ENCODE data around the gene LTBP1.
"Not testable (repeated sequence)": the region's sequence is repeated elsewhere in the genome, so short reads cannot be mapped to it uniquely, and the experiment has no call there.

The LTBP1 gene

DNA sequence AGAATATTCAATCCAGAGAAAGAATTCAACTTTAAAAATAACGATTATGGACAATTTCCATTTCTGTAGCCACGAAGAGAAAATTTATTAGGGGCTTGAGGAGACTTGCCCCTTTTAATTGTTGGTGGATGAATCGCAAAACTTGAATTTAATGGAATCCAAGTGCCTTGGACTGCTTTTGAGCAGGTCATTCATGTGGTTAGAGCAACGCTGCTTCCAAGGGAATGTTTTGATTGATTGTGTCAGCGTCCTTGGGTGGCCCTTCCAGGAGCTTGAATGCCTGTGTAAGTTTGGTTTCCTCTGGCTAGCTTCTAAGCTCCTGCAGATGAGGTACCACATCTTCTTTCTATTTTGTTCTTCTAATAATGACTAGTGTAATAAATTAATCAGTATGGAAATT, 213.4 kb downstream of the LTBP1 start:
- DNase-seq: no peak

DNA sequence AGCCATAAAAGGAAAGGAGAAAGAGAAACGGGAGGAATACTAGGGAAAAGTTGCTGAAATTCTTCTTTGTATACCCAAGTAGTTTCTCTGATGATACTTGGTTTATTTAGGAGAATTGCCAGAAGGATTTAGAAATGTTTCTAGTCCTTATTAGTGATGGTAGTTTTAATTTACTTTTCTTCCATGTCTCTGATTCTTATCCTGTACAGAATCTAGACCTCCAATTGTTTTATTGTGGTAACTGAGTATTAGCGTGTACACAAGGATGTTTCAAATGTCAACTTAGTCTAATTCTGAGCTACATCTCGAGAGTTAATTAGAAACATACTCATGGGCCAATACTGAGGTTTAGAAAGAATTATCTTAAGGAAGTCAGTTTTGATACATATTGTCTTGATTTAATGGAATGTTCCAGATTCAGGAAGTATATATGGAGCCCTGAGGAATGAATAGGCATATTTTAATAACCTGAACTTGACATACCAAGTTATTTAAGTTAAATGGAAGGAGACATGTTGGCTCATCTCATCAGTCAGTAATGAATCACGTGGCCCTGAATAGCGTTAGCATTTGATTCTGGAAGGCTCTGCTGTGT, 219.6 kb downstream of the LTBP1 start:
- no peak for DNase-seq

DNA sequence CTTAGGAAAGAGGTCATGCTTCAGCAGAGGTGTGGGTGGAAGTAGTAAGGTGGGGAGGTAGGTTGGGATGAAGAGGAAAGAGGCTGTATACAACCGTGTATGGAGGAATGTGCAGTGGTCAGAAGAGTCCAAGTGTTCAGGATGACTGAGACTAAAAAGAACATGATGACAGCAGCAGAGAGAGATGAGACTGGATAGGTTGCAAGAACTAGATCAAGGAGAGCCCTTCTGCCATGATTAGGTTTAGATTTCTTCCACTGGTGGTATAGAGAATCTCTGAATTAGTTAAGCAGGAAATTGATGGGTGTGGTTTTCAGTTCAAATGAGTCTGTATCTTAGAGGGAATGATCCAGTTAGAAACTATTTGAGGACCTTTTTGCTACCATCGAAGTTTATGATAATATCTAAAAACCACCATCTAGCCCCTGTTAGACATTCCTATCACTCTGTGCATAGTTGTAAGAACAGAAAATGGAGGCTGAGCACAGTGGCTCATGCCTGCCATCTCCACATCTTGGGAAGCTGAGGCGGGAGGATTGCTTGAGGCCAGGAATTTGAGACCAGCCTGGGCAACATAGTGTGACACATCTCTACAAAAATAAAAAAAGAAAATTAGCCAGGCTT, 221.0 kb downstream of the LTBP1 start:
- no peak for DNase-seq

DNA sequence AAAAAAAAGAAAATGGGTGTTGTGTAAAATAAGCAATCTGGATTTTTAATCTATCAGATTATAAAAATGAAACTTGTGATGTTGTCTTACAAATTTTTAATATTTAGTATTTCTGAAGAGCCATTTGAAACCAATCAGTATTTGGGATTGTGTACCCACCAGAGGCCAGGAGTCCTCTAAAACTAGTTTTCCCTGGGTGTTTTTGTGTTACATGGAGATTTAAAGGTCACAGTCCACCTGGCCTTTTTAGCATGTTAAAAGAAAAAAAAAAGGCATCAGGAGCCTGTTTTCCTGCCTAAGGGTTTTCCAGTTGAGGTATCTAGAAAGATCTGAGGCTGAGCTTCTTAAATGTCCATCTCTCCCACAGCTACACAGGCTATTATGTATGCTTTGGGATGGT, 221.7 kb downstream of the LTBP1 start:
- DNase-seq: no peak

DNA sequence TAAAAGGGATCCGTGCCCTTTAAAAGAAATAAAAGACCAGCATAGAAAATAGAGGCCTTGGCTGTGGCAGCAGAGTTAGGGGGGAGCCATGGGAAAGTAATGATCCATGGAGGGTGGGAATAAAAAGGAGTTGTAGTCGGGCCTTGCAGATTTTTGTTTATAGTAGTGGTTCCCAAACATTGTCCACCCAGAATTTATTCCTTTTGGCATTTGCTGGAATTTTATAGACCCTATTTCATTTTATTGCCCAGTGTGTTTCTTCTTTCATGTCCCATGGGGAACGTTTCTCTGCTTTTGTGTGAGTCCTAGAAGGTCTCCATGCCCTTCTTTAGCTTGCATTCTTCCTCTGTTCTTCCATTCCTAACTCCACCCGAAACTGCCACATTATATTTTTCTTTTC, 222.2 kb downstream of the LTBP1 start:
- DNase-seq: no peak

DNA sequence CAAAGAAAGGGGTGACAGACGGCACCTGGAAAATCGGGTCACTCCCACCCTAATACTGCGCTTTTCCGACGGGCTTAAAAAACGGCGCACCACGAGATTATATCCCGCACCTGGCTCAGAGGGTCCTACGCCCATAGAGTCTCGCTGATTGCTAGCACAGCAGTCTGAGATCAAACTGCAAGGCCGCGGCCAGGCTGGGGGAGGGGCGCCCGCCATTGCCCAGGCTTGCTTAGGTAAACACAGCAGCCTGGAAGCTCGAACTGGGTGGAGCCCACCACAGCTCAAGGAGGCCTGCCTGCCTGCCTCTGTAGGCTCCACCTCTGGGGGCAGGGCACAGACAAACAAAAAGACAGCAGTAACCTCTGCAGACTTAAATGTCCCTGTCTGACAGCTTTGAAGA, 223.5 kb downstream of the LTBP1 start:
- DNase-seq: not testable (repeated sequence)

DNA sequence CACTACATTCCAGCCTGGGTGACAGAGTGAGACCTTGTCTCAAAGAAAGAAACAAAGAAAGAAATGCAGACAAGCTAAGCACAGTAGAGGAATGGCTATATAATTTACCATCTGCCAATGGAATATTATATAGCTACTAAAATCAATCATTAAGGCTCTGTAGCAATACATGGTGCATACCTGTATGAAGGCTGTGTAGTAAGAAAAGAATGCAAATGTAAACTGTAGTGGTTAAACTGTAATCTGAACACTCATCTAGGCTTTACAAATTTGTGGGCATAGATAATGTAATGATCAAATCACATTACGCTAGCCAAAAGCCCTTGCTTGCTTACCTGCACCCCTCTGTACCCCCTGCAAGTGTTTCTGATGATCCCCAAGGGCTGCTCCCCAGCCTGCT, 230.9 kb downstream of the LTBP1 start:
- DNase-seq: no peak

DNA sequence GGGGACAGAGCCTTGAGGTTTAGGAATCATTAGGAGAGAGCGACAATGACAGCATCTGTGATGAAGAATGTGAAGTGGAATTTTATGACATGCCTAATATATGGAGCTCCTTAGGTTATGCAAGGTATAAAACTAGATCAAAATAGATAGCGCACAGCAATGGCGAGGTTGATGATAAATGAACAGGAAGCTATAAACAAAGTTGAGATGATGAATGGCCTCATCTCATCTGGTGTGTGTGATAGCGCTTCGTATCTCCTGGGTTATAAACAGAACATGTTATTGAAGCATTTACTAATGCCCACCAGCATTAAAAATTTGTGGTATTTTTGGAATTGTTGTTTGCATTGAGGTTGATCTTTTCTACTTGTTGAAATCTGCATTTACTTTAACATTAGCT, 231.5 kb downstream of the LTBP1 start:
- no peak for DNase-seq

DNA sequence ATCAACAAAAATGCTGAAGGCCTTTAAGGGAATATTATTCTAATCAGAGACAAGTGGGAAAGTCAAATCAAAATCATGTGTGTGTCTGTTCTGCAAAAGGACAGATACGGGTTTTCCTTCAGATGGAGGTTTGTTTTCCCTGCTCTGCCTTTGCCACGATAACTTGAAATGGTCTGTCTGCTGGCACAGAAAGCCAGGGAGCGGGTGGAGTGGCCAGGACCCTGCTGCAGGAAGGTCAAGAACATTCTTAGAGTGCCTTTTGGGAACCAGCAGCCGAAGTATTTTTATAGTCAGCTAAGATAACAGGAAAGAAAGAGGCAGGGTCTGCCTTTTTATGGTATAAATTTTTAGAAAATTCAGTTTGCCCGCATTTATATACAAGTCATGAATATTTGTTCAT, 234.2 kb downstream of the LTBP1 start:
- DNase-seq: no peak

DNA sequence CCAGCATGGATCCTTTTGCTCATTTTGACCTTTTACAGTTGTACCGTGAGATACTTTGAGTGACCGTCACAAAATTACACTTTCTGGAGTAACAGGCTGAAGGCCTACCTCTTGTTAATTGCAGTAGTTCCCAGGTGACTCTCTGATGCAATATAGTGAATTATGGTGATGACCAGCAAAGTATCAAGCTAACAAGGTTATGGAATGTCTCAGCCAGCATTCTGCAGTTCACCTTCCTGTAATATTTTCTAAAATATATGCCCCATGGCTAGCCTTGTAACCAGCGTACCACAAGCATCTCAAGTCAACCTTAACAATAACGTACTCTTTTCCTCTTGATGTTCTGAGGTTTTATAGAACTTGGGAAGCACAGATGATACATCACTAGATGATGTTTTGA, 234.7 kb downstream of the LTBP1 start:
- DNase-seq: no peak

DNA sequence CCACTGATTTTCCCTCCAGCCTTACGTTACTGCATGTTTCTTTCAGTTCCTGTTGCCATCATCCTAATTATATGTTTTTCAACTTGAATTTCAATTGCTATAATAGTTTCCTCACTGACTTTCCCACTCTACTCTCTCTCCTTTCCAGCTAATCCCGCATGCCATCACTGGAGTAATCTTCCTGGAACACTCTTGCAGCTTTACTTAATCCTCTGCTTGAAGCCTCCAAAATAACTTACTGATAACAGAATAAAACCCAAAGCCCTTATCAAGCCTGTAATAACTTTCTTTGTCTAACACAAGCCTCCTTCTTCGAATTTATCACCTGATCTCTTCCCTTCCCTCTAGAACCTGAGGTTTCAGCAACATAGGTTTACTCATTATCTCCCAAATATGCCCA, 237.3 kb downstream of the LTBP1 start:
- DNase-seq: no peak

DNA sequence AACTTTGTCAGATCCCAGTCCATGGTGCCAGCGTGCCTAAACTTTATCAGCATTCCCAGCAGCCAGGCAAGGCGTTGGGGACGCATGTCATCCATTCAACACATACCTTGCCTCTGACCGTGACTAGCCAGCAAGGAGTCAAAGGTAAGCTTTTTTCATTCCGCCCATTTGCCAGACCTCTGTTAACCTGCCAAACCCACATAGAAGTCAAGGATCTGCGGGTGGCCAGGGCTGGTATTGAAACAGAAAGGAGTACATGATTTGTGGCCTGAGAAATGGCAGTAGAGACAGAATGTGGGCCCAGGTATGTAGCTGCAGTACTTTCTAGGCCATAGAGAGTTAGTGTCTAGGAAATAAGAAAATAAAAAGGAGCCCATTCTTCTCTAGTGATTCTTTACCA, 240.2 kb downstream of the LTBP1 start:
- DNase-seq: no peak

DNA sequence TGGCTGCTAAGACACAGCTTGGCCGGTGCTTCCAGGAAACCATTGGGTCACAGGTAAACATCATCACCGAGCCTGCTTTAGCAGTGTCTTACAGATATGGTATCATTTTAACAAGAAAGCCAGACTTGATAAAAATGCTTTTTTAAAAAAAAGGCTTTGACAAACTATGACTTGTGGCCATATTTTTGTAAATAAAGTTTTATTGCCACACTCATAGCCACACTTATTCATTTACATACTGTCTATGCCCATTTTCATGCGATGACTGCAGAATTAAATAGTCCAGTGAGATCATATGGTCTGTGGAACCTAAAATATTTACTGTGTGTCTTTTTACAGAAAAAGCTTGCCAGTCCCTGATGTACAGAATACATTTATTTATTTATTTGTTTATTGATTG, 242.0 kb downstream of the LTBP1 start:
- no peak for DNase-seq

DNA sequence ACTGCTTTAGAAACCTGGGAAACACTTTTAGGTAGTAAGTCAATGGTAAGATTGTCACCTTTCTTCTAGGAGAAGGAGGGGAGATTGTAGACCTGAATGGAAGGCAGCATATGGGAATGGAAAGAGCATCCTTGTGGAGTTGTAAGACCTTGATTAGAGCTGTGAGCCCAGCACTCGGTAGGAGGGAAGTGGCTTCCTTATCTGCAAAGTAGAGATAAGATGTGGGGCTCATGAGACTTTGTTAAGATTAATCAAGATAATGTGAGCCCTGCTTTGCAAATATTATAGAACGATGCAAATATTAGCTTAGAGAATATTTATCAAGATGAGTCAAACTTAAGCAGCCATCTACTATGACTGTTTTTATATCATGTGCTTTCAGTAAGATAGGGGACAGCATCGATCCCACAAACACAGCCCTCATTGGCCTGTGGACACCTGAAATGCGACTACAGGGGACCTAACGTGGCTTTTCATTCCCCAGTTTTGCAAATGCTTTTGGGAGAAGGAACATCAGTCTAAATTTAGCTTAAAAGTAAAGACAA, 243.7 kb downstream of the LTBP1 start:
- no peak for DNase-seq

DNA sequence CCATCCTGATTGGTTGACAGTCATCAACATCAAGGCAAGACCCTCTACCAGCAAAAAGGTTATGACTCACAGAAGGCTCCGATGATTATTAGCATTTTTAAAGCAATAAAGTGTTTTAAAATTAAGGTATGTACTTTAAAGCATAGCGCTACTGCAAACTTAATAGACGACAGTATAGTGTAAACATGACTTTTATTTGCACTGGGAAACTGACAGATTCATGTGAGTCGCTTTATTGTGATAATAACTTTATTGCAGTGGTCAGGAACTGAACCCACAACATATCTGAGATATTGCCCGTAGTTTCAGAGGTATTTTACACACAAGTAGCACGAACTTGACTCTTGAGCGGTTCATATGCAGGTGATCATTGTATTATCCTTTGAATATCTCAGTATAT, 249.1 kb downstream of the LTBP1 start:
- no peak for DNase-seq

DNA sequence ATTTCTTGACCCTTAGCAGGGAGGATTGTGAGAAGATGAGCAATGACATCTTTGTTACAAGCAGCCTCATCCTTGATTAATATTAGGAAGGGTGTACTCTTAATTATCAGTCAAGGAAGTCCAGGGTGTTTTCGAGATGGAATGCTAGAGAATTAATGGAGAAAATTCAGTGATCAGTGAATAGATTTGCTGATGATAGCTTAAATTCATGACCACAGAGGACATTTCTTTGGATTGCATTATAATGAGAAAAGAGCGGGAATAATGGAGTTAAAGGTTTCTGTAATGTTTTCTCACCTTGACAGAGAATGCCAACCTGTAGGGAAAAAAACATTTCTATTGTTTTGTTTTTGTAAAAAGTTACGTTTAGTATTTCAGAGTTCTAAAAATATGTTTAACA, 249.9 kb downstream of the LTBP1 start:
- no peak for DNase-seq

DNA sequence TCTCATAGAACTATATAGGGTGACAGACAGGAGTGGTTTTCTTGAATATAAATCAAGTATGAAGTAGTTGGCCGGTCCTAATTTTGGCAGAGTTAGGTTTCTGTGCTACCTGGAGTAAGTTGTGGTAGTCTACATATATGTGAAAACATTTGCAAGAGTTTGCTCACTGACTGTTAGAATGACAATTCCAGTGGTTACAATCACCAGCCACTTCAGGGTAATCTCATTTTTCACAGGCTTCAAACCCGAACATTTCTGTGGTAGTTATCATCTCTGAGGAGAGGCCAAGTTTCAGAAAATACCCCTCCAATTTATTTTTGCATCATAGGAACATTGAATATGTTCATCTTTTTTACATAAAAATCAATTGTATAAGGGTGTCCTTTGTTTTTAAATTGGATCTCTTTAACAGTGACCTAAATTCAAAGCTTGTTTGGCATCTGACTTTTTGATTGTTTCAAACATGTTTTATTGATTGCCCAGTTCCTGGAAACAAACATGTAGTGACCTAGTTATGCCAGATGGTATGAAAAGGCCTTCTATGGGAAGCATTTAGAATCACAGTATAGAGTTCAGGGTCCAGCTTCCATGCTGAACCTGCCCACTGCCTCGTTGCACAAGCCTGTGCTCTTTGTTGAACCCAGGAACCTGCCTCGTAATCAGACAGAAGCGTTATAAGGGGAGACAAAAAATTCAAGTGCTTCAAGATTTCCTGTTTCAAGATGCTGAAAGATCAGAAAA, 250.6 kb downstream of the LTBP1 start:
- DNase-seq: no peak

DNA sequence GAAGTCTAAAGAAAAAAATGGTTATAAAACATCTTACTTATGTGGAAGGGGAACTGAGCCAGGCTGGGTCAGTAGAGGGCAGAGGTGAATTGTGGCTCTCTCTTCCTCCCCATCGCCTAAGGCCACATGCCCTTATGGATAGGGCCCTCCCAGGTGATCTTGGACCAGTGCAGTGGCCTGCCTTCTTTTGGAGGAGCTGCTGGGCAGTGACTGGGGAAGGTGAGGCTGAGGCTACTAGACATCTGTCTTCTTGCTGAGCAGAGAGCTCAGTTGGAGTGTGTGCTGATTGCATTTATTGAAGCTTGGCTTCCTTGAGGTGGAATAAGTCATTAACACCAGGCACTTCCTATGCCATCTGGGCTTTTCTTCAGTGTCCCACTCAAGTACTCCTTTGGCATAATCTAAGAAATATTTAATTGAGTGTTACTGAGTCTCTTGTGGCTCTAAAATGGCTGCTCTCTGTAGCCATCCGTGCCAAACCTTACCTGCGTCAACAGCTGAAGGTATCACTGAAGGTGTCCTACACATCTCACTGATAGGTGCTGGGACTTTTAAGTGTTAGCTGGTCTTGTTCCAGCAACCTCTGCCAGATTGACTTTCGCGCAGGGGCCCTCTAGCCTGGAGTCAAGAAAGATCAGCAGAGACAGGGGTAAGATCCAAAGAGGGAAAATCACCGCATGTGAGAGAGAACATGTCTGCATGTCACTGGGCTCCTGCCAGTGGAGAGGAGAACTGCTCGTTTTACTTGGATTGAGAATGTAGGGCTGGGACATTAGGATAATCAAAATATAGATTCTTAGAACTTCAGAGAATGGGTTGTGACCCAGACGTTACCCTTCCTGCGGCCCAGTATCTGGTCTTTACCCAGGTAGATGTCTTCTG, 256.1 kb downstream of the LTBP1 start:
- no peak for DNase-seq

DNA sequence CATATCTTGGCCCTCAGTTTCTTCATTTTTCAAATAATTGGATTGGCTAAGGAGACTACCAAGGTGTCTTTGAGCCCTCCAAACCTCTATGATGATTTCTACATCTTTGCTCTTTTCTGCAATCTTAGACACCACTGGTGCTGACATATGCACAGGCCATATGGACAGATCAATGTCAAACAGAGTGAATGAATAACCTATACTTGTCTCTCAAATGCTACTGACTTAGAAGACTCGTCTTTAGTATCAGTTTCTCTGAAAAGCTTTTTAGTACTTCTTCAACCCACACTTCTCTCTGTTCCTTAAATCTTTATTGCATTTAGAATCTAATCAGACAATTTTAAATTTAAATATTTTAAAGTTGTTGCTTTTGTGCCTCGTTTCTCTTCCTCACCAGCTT, 258.2 kb downstream of the LTBP1 start:
- no peak for DNase-seq

DNA sequence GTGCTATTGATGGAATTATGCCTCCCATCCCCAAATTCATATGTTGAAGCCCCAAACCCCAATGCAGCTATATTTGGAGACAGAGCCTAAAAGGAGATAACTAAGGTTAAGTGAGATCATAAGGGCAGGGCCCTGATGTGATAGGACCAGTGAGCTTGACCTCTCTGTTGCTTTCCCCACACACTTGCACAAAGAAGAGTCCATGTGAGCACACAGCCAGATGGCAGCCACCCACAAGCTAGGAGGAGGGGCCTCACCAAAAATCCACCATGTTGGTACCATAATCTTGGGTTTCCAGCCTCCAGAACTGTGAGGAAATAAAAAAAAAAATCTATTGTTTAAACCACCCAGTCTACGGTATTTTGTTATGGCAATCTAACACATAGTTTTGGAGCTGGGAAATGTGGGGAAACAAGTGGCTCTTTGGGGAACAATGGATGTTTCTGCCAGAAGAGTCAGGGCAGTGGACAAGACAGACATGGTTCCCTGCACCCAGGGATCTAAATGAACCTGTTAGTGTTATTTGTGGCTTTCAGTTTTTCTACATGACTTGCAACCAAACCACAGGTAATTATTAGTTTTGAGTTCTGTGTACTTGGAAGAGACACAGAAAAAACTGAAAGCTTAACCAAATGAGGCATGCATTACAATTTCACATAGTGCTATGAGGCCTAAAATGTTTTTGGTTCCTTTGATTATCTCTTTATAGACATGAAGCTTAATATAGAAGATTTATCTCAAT, 259.1 kb downstream of the LTBP1 start:
- no peak for DNase-seq

DNA sequence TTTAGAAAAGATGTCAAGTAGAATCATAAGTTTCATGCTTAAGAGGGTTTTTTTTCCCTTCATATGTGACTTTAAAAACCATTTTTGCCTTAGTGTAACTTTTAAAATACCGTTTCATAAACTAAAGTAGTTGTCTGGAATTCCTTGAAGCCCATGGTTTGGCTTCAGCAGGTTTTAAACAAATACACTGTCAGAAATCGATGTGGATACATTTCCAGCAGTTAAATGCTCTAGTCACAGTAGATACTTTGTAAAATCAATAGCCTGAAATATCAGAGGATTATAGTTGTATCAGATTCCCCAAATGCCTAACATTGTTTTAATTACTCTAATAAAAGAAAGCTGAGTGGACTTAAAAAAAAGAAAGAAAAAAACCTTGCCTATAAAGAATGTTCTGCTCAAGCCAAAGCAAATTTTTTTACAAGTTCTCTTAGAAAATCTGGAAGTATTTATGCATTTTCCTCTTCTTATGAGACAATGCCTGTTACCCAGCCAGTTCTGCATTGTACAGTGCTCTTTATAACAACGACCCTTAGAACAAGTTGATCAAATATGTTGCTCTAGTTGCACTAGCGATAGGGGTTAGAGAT, 260.5 kb downstream of the LTBP1 start:
- no peak for DNase-seq

DNA sequence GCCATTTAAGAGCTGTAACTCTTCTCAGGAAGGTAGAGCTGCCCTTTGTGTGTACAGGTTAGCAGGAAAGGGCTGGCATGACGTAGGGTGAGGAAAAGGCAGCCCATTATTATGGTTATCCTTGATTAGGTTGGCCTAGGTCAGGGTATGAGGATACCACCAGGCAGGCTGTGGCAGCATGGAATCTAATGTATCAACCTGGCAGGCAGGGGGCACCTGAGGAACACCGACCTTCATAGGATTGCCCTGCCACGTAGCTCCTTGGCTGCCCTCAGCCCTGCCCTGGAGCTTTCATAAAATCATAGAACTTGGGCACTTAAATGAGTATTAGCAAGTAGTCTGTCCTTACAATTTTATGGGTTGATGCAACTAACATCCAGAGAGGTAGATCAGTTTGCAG, 261.6 kb downstream of the LTBP1 start:
- DNase-seq: no peak

All from NCI-H1436 treated with DMSO at 0.1 percent for 48 hours (cell line).